Activated CD8-positive, alpha-beta memory T cell treated with anti-CD3 and anti-CD28 coated beads, Interleukin-2, amount 50 U/mL, for 24 hours (primary cell): ENCODE results near the gene PTPRQ.
"Not testable (repeated sequence)": the region's sequence is repeated elsewhere in the genome, so short reads cannot be mapped to it uniquely, and the experiment has no call there.

Source experiments
- DNase-seq: peaks from one replicate; pipeline ENCODE4 v3.0.0-alpha.2; 2020; ENCODE audit errors: extremely low read depth

The PTPRQ gene

GRCh38 chr12:80472911-80473500, 29.0 kb downstream of the PTPRQ start:
- DNase-seq: no peak

GRCh38 chr12:80477521-80478145, 33.6 kb downstream of the PTPRQ start:
- DNase-seq: not testable (repeated sequence)

GRCh38 chr12:80484746-80485145, 40.7 kb downstream of the PTPRQ start:
- no peak for DNase-seq

GRCh38 chr12:80485222-80485987, 41.4 kb downstream of the PTPRQ start:
- DNase-seq: no peak

DNA sequence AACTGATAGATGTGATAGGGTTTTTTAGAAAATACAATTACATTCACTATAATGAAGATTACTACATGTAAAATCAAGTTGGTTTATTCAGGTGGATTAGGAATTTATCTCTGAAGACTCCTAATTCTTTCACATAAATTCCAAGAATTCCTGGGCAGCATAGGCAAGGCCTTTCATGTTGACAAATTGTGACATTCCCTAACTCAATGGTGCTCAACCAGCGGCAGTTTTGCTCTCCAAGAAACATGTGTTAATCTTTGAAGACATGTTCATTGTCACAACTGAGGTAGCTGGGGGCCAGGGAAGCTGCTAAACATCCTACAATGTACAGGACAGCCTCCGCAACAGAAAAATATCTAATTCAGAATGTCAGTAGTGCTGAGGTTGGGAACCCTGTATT, 46.3 kb downstream of the PTPRQ start:
- DNase-seq: no peak

GRCh38 chr12:80491166-80491565, 47.1 kb downstream of the PTPRQ start:
- no peak for DNase-seq

DNA sequence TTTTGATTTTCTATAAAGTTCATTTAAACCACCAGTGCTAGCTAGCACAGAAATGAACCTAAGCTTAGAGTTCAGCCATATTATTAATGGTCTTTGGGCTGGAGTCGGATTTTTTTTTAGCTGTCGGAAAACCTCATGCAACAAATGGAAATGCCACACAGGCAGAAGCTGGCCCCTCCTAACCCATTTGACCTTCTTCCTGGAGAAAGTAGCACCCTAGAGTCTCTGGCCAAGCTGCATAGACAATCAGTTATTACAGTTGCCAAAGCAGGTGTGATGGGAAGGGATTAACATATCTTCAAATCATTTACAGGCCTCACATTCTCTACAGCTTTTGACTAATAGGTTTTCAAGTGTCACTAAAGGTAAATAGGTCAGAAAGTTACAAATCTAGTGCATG, 49.4 kb downstream of the PTPRQ start:
- no peak for DNase-seq

GRCh38 chr12:80494836-80495235, 50.8 kb downstream of the PTPRQ start:
- DNase-seq: no peak

DNA sequence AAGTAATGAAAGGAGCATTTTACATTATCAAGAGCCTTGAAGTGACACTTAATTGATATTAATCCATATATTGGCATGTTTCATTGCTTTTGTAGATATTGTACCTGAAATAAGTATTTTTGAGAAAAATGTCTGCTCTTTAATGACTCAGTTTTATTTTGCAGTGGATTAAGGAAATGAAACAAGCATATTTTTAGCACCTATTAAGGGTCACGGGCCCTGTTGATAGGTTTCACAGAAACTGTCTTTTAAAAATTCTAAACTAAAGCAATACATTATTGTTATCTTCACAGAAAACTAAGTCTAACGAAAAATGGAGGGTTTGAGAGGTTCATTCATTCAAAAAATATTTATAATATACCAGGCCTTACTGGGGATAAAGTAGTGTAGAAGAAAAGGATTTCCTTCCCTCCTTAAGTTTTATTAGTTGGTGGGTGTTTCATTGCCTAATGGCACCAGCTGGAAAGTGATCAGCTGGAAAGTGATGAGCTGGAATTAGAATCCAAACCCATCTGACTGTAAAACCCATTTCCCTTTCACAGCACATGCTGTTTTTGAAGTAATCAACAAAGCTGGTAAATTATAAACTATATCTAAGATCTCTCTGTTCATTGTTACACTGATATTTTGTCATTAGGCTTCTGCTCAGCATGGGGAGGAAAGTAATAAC, 54.2 kb downstream of the PTPRQ start:
- DNase-seq: no peak

GRCh38 chr12:80504389-80505163, 60.5 kb downstream of the PTPRQ start:
- DNase-seq: no peak

DNA sequence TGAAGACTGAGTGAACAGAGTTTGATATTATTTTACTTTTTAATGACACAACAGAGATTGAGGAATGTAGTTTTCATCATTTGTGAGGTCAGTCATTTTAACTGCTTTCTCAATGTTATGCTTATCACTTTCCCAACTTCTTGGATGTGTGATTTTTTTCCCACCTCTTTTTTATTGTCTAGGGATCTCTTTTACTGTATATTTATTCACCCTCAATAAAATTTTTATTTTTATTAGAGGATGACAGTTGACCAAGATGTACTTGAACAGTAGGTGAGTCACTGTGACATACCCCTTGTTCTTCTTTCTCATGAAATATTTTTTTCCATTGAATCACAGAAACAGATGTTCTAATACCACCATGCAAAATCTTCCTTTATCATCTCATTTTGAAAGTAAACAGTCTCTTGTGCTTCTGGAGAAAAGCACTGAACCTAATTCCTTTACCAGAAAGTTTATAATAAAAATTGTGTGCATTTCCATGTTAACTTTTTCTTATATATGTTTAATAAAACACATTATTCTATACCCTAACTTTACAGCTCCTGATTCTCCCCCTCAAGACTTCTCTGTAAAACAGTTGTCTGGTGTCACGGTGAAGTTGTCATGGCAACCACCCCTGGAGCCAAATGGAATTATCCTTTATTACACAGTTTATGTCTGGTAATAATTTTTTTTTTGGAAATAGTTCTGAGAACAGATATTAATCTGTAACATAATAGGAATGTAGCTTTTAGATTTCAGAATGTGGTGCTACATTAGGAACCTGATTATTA, 65.9 kb downstream of the PTPRQ start:
- no peak for DNase-seq

GRCh38 chr12:80512781-80513180, 68.7 kb downstream of the PTPRQ start:
- DNase-seq: no peak

- DNase-seq: no peak
Observed at GRCh38 chr12:80513211-80513610, 69.2 kb downstream of the PTPRQ start.

DNA sequence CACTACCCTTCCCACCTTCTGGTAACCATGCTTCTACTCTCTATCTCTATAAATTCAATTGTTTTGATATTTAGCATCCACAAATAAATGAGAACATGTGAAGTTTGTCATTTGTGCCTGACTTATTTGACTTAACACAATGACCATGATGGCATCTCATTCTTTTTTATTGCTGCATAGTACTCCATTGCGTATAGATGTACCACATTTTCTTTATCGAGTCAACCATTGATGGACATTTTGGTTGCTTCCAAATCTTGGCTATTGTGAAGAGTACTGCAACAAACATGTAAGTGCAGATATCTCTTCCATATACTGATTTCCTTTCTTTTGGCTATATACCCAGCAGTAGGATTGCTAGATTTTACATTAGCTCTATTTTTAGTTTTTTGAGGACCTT, 73.6 kb downstream of the PTPRQ start:
- DNase-seq: no peak

DNA sequence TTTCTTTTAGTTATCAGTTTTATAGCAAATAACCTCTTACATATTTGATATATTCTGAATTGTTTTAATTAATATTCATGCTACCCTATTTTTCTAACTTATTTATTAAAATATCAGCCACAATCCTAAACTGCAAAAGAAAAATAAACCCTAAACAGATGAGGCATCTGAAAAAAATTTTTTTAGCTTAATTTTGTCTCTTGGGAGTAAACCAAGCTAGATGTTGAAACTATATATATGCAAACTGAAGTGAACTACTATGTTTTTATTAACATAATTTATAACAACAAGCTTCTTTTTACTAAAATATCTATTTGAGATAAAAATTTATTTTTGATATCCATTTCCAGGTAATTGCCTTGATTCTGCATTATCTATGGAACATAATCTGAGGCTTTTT, 87.6 kb downstream of the PTPRQ start:
- DNase-seq: no peak

DNA sequence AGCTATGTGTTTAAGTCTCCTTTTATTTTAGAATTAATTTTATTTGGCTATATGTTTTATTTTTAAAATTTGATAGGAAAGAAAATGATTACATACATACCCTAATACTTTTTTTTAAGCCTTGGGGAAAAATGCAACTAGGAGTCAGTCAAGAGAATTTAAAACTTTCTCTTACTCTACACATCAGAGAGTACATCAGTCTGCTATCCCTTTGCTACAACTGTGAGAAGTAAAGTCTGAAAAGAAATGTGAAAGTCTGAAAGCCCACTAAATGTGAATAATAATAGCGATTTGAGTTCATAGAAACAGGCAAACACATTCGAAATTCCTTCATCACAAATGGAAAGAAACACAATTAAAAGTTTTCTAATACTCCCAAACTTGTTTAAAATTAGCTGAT, 95.0 kb downstream of the PTPRQ start:
- no peak for DNase-seq

GRCh38 chr12:80549298-80549697, 105.3 kb downstream of the PTPRQ start:
- DNase-seq: no peak

DNA sequence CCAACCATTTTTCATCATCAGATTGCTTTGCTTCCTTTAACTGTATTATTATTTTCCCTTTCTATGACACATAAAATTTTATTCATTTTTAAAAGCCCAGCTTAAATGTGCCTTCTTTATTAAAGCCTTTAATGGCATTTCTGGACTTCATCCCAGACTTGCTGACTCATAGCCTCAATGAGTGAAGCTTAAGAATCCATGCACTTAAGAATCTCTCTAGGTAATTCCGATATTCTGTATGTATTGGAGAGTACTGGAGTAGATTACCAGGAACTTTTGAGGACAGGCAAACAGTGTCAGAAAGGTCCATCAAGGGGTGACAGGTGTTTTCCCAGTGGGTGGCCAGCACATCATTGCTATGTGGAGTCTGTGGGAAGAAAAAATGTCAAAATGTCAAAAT, 107.9 kb downstream of the PTPRQ start:
- DNase-seq: no peak

GRCh38 chr12:80553316-80553715, 109.3 kb downstream of the PTPRQ start:
- DNase-seq: no peak

- no peak for DNase-seq
Observed at GRCh38 chr12:80556566-80556965, 112.5 kb downstream of the PTPRQ start.

- DNase-seq: no peak
Observed at GRCh38 chr12:80559766-80560165, 115.7 kb downstream of the PTPRQ start.
